Natural killer cell treated with Interleukin-12 subunit alpha and Interleukin-12 subunit beta and Interleukin-15 and Interleukin-18, amount 100 ng/mL, for 72 hours (primary cell): ENCODE data around the gene CNN3. TPM values are rescaled to one million over a fixed set of nuclear protein-coding genes. Genes with fewer than 3 reads are reported as not detected.

Experiments used
- ATAC-seq, 2 donors: fragments of 150-1000 bp; cut with Tn5 transposase in 1 of 2; sonication (Bioruptor Pico), chemical (Tn5 transposase) in 1 of 2; 2 replicates each; pipeline ENCODE4 v1.10.0; 2021
- DNase-seq: peaks from one replicate; pipeline ENCODE4 v3.0.0; 2022; ENCODE audit warnings: low spot score
- H3K27ac Mint-ChIP-seq, 2 donors: 1 replicate in 1 of 2; 2 replicates in 1 of 2; pipeline ENCODE4 v1.8.0; 2022; ENCODE audit warnings: mixed read lengths in 2 of 2, mild to moderate bottlenecking in 1 of 2, moderate library complexity in 1 of 2
- H3K27me3 Mint-ChIP-seq, 2 donors: 1 replicate in 1 of 2; 2 replicates in 1 of 2; pipeline ENCODE4 v1.8.0; 2022; ENCODE audit warnings: mixed read lengths in 2 of 2
- H3K36me3 Mint-ChIP-seq: one replicate; pipeline ENCODE4 v1.8.0; 2022; ENCODE audit warnings: mixed read lengths
- H3K4me1 Mint-ChIP-seq, 2 donors: 1 replicate in 1 of 2; 2 replicates in 1 of 2; pipeline ENCODE4 v1.8.0; 2022; ENCODE audit warnings: low read depth in 2 of 2, mixed read lengths in 2 of 2, mild to moderate bottlenecking in 1 of 2
- H3K4me3 Mint-ChIP-seq: one replicate; pipeline ENCODE4 v1.8.0; 2022; ENCODE audit warnings: mixed read lengths
- H3K9me3 Mint-ChIP-seq: 2 replicates; pipeline ENCODE4 v1.8.0; 2022; ENCODE audit warnings: mixed read lengths
- total RNA-seq, 2 donors: library from RNA; stranded (reverse); gene quantifications; one replicate each; pipeline ENCODE4 v1.2.3, GENCODE V29; 2022

The CNN3 gene
- total RNA-seq, 2 donors from 2014 or later: 0.50 TPM; not detected in 1

- no peak for ATAC-seq
- peaks cover 4 to 14% of the 10 kb centered on the region in 2 donors for H3K27me3 Mint-ChIP-seq
- H3K4me1 Mint-ChIP-seq: no peaks in the 10 kb centered on the region
- H3K36me3 Mint-ChIP-seq: no peaks in the 10 kb centered on the region
- no peak overlapping the region for H3K27ac Mint-ChIP-seq
- H3K4me3 Mint-ChIP-seq: no peak overlapping the region
- DNase-seq: no peak
- H3K9me3 Mint-ChIP-seq: no peaks in the 10 kb centered on the region
Measured at GRCh38 chr1:94903280-94904009, 23.5 kb downstream of the CNN3 start.

- H3K36me3 Mint-ChIP-seq: no peaks in the 10 kb centered on the region
- H3K4me3 Mint-ChIP-seq: no peak overlapping the region
- no peaks in the 10 kb centered on the region for H3K9me3 Mint-ChIP-seq
- peaks cover 2 to 7% of the 10 kb centered on the region in 2 donors for H3K27me3 Mint-ChIP-seq
- H3K27ac Mint-ChIP-seq: no peak overlapping the region
- DNase-seq (no peak), ATAC-seq (no peak)
- no peaks in the 10 kb centered on the region for H3K4me1 Mint-ChIP-seq
Measured at GRCh38 chr1:94901841-94902240, 25.1 kb downstream of the CNN3 start.

- peaks cover 2 to 13% of the 10 kb centered on the region in 2 donors for H3K27me3 Mint-ChIP-seq
- no peak for DNase-seq
- H3K4me1 Mint-ChIP-seq: no peaks in the 10 kb centered on the region
- no peaks in the 10 kb centered on the region for H3K9me3 Mint-ChIP-seq
- H3K27ac Mint-ChIP-seq: no peak overlapping the region
- no peaks in the 10 kb centered on the region for H3K36me3 Mint-ChIP-seq
- ATAC-seq: no peak
- H3K4me3 Mint-ChIP-seq: no peak overlapping the region
Measured at GRCh38 chr1:94899756-94900155, 27.2 kb downstream of the CNN3 start.

GRCh38 chr1:94898491-94899385 is 28.2 kb downstream of the CNN3 start:
- no peaks in the 10 kb centered on the region for H3K36me3 Mint-ChIP-seq
- no peak for DNase-seq
- no peak overlapping the region for H3K27ac Mint-ChIP-seq
- no peaks in the 10 kb centered on the region for H3K4me1 Mint-ChIP-seq
- no peak for ATAC-seq
- peaks cover 6 to 14% of the 10 kb centered on the region in 2 donors for H3K27me3 Mint-ChIP-seq
- H3K9me3 Mint-ChIP-seq: no peaks in the 10 kb centered on the region
- H3K4me3 Mint-ChIP-seq: no peak overlapping the region

- Mint-ChIP-seq H3K9me3 (no peaks in the 10 kb centered on the region), H3K27ac (no peak overlapping the region)
Measured at GRCh38 chr1:94895518-94895917, 31.4 kb downstream of the CNN3 start.

GRCh38 chr1:94894630-94895029 is 32.3 kb downstream of the CNN3 start:
- DNase-seq: no peak
- peaks cover 9 to 22% of the 10 kb centered on the region in 2 donors for H3K27me3 Mint-ChIP-seq
- H3K4me3 Mint-ChIP-seq: no peak overlapping the region
- no peak overlapping the region for H3K27ac Mint-ChIP-seq
- H3K9me3 Mint-ChIP-seq: no peaks in the 10 kb centered on the region
- no peaks in the 10 kb centered on the region for H3K4me1 Mint-ChIP-seq
- no peak for ATAC-seq
- no peaks in the 10 kb centered on the region for H3K36me3 Mint-ChIP-seq

More at GRCh38 chr1:94895518-94895917, 31.4 kb downstream of the CNN3 start:
- DNase-seq (no peak), ATAC-seq (no peak)
- Mint-ChIP-seq H3K4me1 (no peaks in the 10 kb centered on the region), H3K4me3 (no peak overlapping the region), H3K27me3 (peaks cover 7 to 14% of the 10 kb centered on the region in 2 donors), H3K36me3 (no peaks in the 10 kb centered on the region)

- Mint-ChIP-seq H3K27me3 (peaks cover 9 to 22% of the 10 kb centered on the region in 2 donors), H3K9me3 (no peaks in the 10 kb centered on the region), H3K4me3 (no peak overlapping the region), H3K27ac (no peak overlapping the region), H3K36me3 (no peaks in the 10 kb centered on the region), H3K4me1 (no peaks in the 10 kb centered on the region)
- ATAC-seq: no peak
- DNase-seq: no peak
Measured at GRCh38 chr1:94892604-94893254, 34.2 kb downstream of the CNN3 start.

GRCh38 chr1:94888201-94888600 is 38.7 kb downstream of the CNN3 start:
- ATAC-seq (no peak), DNase-seq (no peak)
- no peak overlapping the region for H3K4me3 Mint-ChIP-seq
- peaks cover 4 to 6% of the 10 kb centered on the region in 2 donors for H3K4me1 Mint-ChIP-seq
- no peak overlapping the region for H3K27ac Mint-ChIP-seq
- no peaks in the 10 kb centered on the region for H3K9me3 Mint-ChIP-seq
- H3K27me3 Mint-ChIP-seq: peaks cover 9 to 10% of the 10 kb centered on the region in 2 donors
- no peaks in the 10 kb centered on the region for H3K36me3 Mint-ChIP-seq

- no peak for ATAC-seq
- H3K27ac Mint-ChIP-seq: no peak overlapping the region
Measured at GRCh38 chr1:94887603-94888171, 39.2 kb downstream of the CNN3 start.

GRCh38 chr1:94887106-94887505 is 39.8 kb downstream of the CNN3 start:
- ATAC-seq (no peak), DNase-seq (no peak)
- Mint-ChIP-seq H3K4me3 (no peak overlapping the region), H3K4me1 (peaks cover 4 to 6% of the 10 kb centered on the region in 2 donors), H3K9me3 (no peaks in the 10 kb centered on the region), H3K36me3 (no peaks in the 10 kb centered on the region), H3K27ac (no peak overlapping the region), H3K27me3 (peaks cover 9 to 10% of the 10 kb centered on the region in 2 donors)

More at GRCh38 chr1:94887603-94888171, 39.2 kb downstream of the CNN3 start:
- no peak overlapping the region for H3K4me3 Mint-ChIP-seq
- peaks cover 9 to 10% of the 10 kb centered on the region in 2 donors for H3K27me3 Mint-ChIP-seq
- H3K4me1 Mint-ChIP-seq: peaks cover 4 to 6% of the 10 kb centered on the region in 2 donors
- H3K9me3 Mint-ChIP-seq: no peaks in the 10 kb centered on the region
- no peak for DNase-seq
- no peaks in the 10 kb centered on the region for H3K36me3 Mint-ChIP-seq

GRCh38 chr1:94886361-94886760 is 40.5 kb downstream of the CNN3 start:
- peak in 1 of 2 donors; percentile 54 for ATAC-seq
- peaks cover 4 to 6% of the 10 kb centered on the region in 2 donors for H3K4me1 Mint-ChIP-seq
- no peak overlapping the region for H3K4me3 Mint-ChIP-seq
- DNase-seq: no peak
- no peak overlapping the region for H3K27ac Mint-ChIP-seq
- peaks cover 8 to 9% of the 10 kb centered on the region in 2 donors for H3K27me3 Mint-ChIP-seq
- no peaks in the 10 kb centered on the region for H3K9me3 Mint-ChIP-seq
- H3K36me3 Mint-ChIP-seq: no peaks in the 10 kb centered on the region

GRCh38 chr1:94884507-94884906 is 42.4 kb downstream of the CNN3 start:
- peaks cover 0 to 5% of the 10 kb centered on the region in 2 donors for H3K27me3 Mint-ChIP-seq
- H3K9me3 Mint-ChIP-seq: no peaks in the 10 kb centered on the region
- no peak for ATAC-seq
- no peak for DNase-seq
- H3K27ac Mint-ChIP-seq: no peak overlapping the region
- H3K36me3 Mint-ChIP-seq: no peaks in the 10 kb centered on the region
- peaks cover 4 to 6% of the 10 kb centered on the region in 2 donors for H3K4me1 Mint-ChIP-seq
- no peak overlapping the region for H3K4me3 Mint-ChIP-seq

- H3K27ac Mint-ChIP-seq: peak overlapping the region in 1 of 2 donors; percentile 53
Measured at GRCh38 chr1:94884106-94884505, 42.8 kb downstream of the CNN3 start.

More at GRCh38 chr1:94884106-94884505, 42.8 kb downstream of the CNN3 start:
- Mint-ChIP-seq H3K4me3 (no peak overlapping the region), H3K4me1 (peaks cover 4 to 6% of the 10 kb centered on the region in 2 donors), H3K36me3 (no peaks in the 10 kb centered on the region), H3K9me3 (no peaks in the 10 kb centered on the region), H3K27me3 (peaks cover 0 to 5% of the 10 kb centered on the region in 2 donors)
- DNase-seq: no peak
- ATAC-seq: no peak
